22Rv1 (cell line): ENCODE results near the gene PTPRM.

ENCODE experiments used
- ZFX ChIP-seq: fragments of 450-650 bp; IDR thresholded peaks from 2 replicates; pipeline ENCODE4 v1.6.1; 2017; ENCODE audit warnings: antibody characterized with exemption, borderline replicate concordance
- TF ChIP-seq, protein P1 (sequence below): fragments of 450-650 bp; IDR thresholded peaks from 2 replicates; pipeline ENCODE4 v1.5.1; 2017; ENCODE audit warnings: mild to moderate bottlenecking

DNA sequence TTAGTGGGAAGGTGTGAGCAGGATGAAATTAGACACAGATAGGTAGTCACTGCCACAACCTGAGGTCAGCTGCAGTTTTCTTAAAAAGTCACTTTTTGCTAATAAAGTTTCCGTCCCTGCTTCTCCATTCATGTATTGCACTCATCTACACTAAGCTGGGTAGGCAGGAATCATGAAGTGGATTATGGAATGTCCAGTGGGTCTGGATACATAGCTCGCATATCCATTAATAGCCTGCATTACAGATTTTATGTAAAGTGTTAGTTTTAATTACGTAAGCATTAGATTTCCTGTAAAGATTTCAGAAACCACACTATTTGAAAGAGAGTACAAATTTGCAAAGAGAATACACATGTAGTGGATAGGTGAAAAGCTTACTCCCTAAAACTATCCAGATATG is 30.4 kb downstream of the PTPRM start:
- TF ChIP-seq, protein P1, sequence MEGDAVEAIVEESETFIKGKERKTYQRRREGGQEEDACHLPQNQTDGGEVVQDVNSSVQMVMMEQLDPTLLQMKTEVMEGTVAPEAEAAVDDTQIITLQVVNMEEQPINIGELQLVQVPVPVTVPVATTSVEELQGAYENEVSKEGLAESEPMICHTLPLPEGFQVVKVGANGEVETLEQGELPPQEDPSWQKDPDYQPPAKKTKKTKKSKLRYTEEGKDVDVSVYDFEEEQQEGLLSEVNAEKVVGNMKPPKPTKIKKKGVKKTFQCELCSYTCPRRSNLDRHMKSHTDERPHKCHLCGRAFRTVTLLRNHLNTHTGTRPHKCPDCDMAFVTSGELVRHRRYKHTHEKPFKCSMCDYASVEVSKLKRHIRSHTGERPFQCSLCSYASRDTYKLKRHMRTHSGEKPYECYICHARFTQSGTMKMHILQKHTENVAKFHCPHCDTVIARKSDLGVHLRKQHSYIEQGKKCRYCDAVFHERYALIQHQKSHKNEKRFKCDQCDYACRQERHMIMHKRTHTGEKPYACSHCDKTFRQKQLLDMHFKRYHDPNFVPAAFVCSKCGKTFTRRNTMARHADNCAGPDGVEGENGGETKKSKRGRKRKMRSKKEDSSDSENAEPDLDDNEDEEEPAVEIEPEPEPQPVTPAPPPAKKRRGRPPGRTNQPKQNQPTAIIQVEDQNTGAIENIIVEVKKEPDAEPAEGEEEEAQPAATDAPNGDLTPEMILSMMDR, result no peak
- no peak for TF ChIP-seq ZFX
